GM19025 (cell line): Measurements from ENCODE around the gene TAS2R19.

ENCODE experiments used
- ATAC-seq: cut with Tn5 transposase; IDR thresholded peaks from one replicate; pipeline ENCODE4 v1.9.1; 2021; ENCODE audit warnings: mild to moderate bottlenecking, low read depth, moderate library complexity; ENCODE audit not compliant: unreplicated experiment

TAS2R19 gene

GRCh38 chr12:10998204-10998603 lies 24.2 kb downstream of the TAS2R19 start, which contains the start of gene TAS2R20:
TSS of gene TAS2R20 (minus strand) at chr12:10998304. CDS start at chr12:10997875, 429 bp downstream.
- no peak for ATAC-seq

DNA sequence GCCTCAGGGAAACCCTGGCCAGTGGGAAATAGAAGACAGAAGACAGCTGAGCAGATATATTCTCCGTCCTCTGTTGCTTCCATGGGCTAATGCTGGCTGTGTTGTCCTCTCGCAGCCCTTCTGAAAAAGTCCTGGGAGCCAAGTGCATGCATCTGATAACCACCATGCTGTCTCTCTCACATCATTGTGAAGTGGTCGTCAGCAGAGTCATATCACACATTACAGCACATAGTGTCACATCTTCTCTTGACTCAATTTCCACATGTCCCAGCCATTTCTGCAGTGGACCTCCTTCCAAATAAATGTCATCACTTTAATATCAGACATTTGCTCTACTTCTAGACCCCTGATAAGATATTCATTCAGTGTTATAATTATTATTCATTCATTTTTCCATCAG lies 28.1 kb downstream of the TAS2R19 start:
- ATAC-seq = no peak

- ATAC-seq = no peak
Measured at GRCh38 chr12:10989107-10989506, 33.3 kb downstream of the TAS2R19 start.

DNA sequence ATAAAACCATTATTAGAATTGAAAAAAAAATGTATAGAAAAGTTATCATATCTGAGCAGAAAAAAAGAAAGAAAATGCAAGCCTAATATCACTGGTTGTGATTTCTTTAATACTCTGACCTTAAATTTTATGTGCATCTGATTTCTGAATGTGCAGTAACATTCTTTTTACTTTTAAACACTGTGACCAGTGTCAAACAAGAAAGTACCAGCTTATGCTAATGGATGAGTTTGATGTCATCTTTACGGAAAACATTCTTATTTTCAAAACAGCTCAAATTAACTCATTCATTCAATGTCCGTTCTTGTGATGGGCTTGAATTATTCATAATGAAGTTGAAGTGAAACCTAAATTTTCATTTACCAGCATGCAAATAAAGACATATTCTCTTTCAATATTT lies 35.6 kb downstream of the TAS2R19 start, which contains the start of gene TAS2R50:
Gene TAS2R50 (minus strand): TSS at position 101 of the 400 bp plus-strand sequence. CDS start 52 bp downstream, at position 49.
- no peak for ATAC-seq

DNA sequence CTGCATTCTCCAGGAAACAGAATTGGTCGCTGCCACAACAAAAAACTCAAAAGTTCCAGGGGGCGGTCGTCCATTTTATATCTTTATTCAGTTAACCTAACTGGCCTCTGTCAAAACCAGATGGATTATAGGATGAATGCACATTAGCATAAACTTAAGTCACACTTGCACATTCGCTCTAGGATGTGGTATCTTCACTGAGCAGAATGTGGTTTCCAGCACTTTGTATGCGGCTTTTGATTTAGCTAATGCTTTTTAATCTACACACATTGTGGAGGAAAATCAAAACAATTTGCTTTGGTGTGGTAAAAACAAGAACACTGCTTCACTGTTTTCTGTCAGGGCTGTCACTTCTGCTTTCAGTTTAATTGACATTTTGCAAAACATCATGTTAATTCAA lies 40.2 kb downstream of the TAS2R19 start:
- no peak for ATAC-seq

DNA sequence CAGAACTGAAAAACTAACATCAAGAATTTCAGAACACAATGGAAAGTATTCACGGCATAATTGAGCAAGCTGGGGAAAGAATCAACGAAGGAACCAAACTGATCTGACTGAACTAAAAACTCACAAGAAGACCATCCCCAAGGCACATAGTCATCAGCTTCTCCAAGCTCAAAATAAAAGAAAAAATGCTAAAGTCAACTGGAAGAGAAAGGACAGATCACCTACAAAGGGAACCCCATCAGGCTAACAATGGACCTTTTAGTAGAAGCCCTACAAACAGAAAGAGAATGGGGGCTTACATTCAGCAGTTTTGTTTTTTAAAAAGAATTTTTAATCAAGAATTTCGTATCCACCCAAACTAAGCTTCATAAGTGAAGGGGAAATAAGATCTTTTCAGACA lies 47.5 kb downstream of the TAS2R19 start:
- no peak for ATAC-seq
